ENCODE measurements around the gene FUBP1. TPM values are rescaled to one million over a fixed set of nuclear protein-coding genes. Genes with fewer than 3 reads are reported as not detected.

Gene FUBP1
- total and polyA plus RNA-seq, 2 of the 8 experiments (the other 6 are each of a cell fraction or from before 2014, with no cell fraction given) = 184 to 201 TPM

GRCh38 chr1:77991638-77992037, 12.8 kb upstream of the FUBP1 start:
- TF ChIP-seq POLR2AphosphoS5 (IDR thresholded peaks at IDR 0.05; ENCODE audit: low read depth, low read length) = no peak
- no peak for TF ChIP-seq CHD1 (IDR thresholded peaks at IDR 0.05; ENCODE audit: low read depth, low read length)
- no peak for TF ChIP-seq SP1 (IDR thresholded peaks at IDR 0.05; ENCODE audit: low read depth, low read length)
- TF ChIP-seq FOSL1 (IDR thresholded peaks at IDR 0.05; ENCODE audit: insufficient read depth, low read depth, low read length) = no peak
- no peak for TF ChIP-seq TAF7 (optimal IDR thresholded peaks at IDR 0.05; ENCODE audit: borderline replicate concordance, low read depth, low read length)
- TF ChIP-seq ATF3 (IDR thresholded peaks at IDR 0.05; ENCODE audit: insufficient read depth, low read depth, low read length) = no peak
- DNase-seq (ENCODE audit: low read depth in 1 of 2, low spot score in 2 of 2) (no peak), FAIRE-seq (no peak)
- H4K8ac ChIP-seq (ENCODE audit: extremely low read depth, insufficient read depth, low read length) = no peak overlapping the region
- no peak overlapping the region for H2BK15ac ChIP-seq (ENCODE audit: low read length)
- H3K9ac ChIP-seq (replicated peaks in 1 of 4; ENCODE audit: extremely low read depth in 1 of 4, low read depth in 3 of 4, low read length in 3 of 4) = no peak overlapping the region
- CTCF ChIA-PET (ENCODE audit: partially characterized antibody) = interaction anchor here (1.2 to 1.7 kb wide), 3 partner anchors 11 to 123 kb away, joined by 3 to 8 read pairs (median 6); partner anchors contain the start of gene DNAJB4
- H3K79me2 ChIP-seq (ENCODE audit: control insufficient read depth in 1 of 2, insufficient read depth in 2 of 2, low read length in 2 of 2) = peaks cover 4 to 72% of the 10 kb centered on the region in 2 experiments
- peaks cover 0 to 10% of the 10 kb centered on the region in 2 experiments for H4K20me1 ChIP-seq (replicated peaks in 1 of 2; ENCODE audit: control insufficient read depth in 1 of 2, insufficient read depth in 2 of 2, low read length in 2 of 2)
- no peak overlapping the region for H2BK20ac ChIP-seq (ENCODE audit: low read length)
- no peak overlapping the region for H3K23ac ChIP-seq (ENCODE audit: insufficient read length)
- no peak overlapping the region for H4K5ac ChIP-seq (ENCODE audit: insufficient read length, low read depth, low read length)
- H3K9me3 ChIP-seq (ENCODE audit: insufficient read depth in 2 of 2, low read depth in 1 of 2, low read length in 1 of 2) = no peaks in the 10 kb centered on the region
- no peak overlapping the region for H2AK5ac ChIP-seq (ENCODE audit: low read depth, low read length)
- no peak overlapping the region for H3K4ac ChIP-seq (replicated peaks; ENCODE audit: insufficient read length, low read depth, low read length)
- H4K91ac ChIP-seq (replicated peaks; ENCODE audit: insufficient read length, low read length) = no peak overlapping the region
- POLR2A ChIA-PET (ENCODE audit: partially characterized antibody) = interaction anchor here (1.0 to 5.5 kb wide), 4 partner anchors 11 to 14 kb away, joined by 3 to 33 read pairs (median 14); partner anchors contain the start of genes DNAJB4 and FUBP1
- H2BK5ac ChIP-seq (ENCODE audit: low read depth, low read length) = no peak overlapping the region
- no peak overlapping the region for H3K27ac ChIP-seq (ENCODE audit: low read depth, low read length)
- H2BK12ac ChIP-seq (ENCODE audit: low read depth, low read length) = no peak overlapping the region
- H3K27me3 ChIP-seq (replicated peaks in 1 of 4; ENCODE audit: control insufficient read depth in 3 of 4, extremely low read depth in 1 of 4, insufficient read depth in 3 of 4, low read length in 3 of 4) = no peaks in the 10 kb centered on the region
- H3K79me1 ChIP-seq (ENCODE audit: low read depth, low read length) = peaks cover 7% of the 10 kb centered on the region
- no peak overlapping the region for H3K14ac ChIP-seq (ENCODE audit: insufficient read length)
- no peak overlapping the region for H2BK120ac ChIP-seq (replicated peaks; ENCODE audit: low read depth, low read length)
- no peak overlapping the region for H3K18ac ChIP-seq (ENCODE audit: extremely low read depth, low read length)
- H3K23me2 ChIP-seq (ENCODE audit: low read depth, low read length) = no peaks in the 10 kb centered on the region
- H3K4me2 ChIP-seq (ENCODE audit: insufficient read depth in 1 of 2, low read depth in 2 of 2, low read length in 2 of 2) = no peak overlapping the region
- H3K4me1 ChIP-seq (replicated peaks in 1 of 4; ENCODE audit: control insufficient read depth in 3 of 4, insufficient read depth in 4 of 4, low read length in 3 of 4) = no peaks in the 10 kb centered on the region
- no peak overlapping the region for H3K56ac ChIP-seq (replicated peaks; ENCODE audit: insufficient read length, low read depth, low read length)
- H3K4me3 ChIP-seq (ENCODE audit: extremely low read depth in 1 of 4, insufficient read depth in 2 of 4, low read depth in 3 of 4, low read length in 4 of 4) = no peak overlapping the region
- H2AFZ ChIP-seq (ENCODE audit: low read length) = no peak overlapping the region
- peaks cover 0 to 15% (median 6%) of the 10 kb centered on the region in 4 experiments; a peak in 5 of 8 replicates for H3K36me3 ChIP-seq (ENCODE audit: control insufficient read depth in 2 of 4, insufficient read depth in 4 of 4, low read length in 3 of 4)

Data from H1 (cell line).